ENCODE results near the gene PACS2.

DNA sequence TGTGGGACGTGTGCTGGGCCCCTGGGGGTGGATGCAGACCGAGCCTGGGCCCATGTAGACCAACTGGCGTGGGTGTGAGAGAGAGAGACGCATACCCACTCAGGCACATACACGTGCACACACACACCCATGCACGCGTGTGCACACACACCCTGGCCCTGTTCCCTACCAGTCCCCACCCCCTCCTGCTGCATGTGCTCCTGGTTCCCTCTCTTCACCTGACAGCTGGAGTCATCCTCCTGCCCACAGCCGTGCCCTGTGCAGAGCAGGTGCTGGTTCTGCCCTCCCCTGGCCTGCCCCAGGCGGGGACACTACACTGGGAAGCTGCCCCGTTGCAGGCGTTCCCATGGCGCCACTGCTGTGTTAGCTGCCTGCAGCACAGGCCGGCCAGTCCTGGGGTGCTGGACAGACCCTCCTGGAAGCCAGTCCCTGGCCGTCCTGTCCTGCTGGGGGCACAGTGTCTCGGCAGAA lies 18.5 kb downstream of the PACS2 start:
- TF ChIP-seq, protein P1, sequence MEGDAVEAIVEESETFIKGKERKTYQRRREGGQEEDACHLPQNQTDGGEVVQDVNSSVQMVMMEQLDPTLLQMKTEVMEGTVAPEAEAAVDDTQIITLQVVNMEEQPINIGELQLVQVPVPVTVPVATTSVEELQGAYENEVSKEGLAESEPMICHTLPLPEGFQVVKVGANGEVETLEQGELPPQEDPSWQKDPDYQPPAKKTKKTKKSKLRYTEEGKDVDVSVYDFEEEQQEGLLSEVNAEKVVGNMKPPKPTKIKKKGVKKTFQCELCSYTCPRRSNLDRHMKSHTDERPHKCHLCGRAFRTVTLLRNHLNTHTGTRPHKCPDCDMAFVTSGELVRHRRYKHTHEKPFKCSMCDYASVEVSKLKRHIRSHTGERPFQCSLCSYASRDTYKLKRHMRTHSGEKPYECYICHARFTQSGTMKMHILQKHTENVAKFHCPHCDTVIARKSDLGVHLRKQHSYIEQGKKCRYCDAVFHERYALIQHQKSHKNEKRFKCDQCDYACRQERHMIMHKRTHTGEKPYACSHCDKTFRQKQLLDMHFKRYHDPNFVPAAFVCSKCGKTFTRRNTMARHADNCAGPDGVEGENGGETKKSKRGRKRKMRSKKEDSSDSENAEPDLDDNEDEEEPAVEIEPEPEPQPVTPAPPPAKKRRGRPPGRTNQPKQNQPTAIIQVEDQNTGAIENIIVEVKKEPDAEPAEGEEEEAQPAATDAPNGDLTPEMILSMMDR (IDR thresholded peaks at IDR 0.05): no peak
- TF ChIP-seq POLR2A (IDR thresholded peaks at IDR 0.05): no peak

All from prostate gland (tissue), 2 donors.